DOHH2 (cell line): ENCODE data around the gene PDZK1.

Experiments
- CTCF ChIP-seq: fragments of 200-600 bp; sonication (generic); IDR thresholded peaks from one replicate; pipeline ENCODE4 v1.5.1; 2014; ENCODE audit warnings: antibody characterized with exemption, mild to moderate bottlenecking, low read depth, low read length; ENCODE audit not compliant: poor library complexity, severe bottlenecking
- EZH2phosphoT487 ChIP-seq: fragments of 200-600 bp; sonication (generic); IDR thresholded peaks from 2 replicates; pipeline ENCODE4 v1.6.1; 2017; ENCODE audit warnings: borderline replicate concordance, mild to moderate bottlenecking, antibody characterized with exemption, low read length, moderate library complexity, mixed read lengths

- TF ChIP-seq CTCF (no peak), EZH2phosphoT487 (no peak)
Observed at GRCh38 chr1:145750426-145750825, 43.3 kb upstream of the PDZK1 start.
